Spleen (tissue), 7 donors: ENCODE results near the gene CENPO.

Source experiments
- CTCF ChIP-seq, 11 experiments: fragments of 200-600 bp in 7 of 11; fragments of 450-650 bp in 4 of 11; sonication (generic) in 4 of 11; IDR thresholded peaks in 8 of 11; conservative IDR thresholded peaks in 3 of 11; 1 replicate in 7 of 11; 2 replicates in 4 of 11; pipeline versions ENCODE4 v1.4.0 to v1.8.0; 2016 to 2021; ENCODE audit warnings: antibody characterized with exemption in 11 of 11, inconsistent platforms in 4 of 11, mild to moderate bottlenecking in 1 of 11
- POLR2A ChIP-seq, 3 donors: fragments of 450-650 bp; IDR thresholded peaks; one replicate each; pipeline ENCODE4 v1.5.1; 2017; ENCODE audit warnings: antibody characterized with exemption in 3 of 3, mild to moderate bottlenecking in 1 of 3
- POLR2AphosphoS5 ChIP-seq, 3 donors: sonication (generic); formaldehyde crosslinking; IDR thresholded peaks; one replicate each; pipeline ENCODE4 v1.5.1; 2017; ENCODE audit warnings: antibody characterized with exemption in 3 of 3
- donor health status: DM: no; HTN: no; CAD: no; lungs with moderate emphysema.
- donor health status: DM: no; HTN: no; CAD: no.
- donor health status: DM: no; HTN: no; CAD: no.

- no peak for TF ChIP-seq CTCF (IDR thresholded peaks at IDR 0.05 in 8 of 11, conservative IDR thresholded peaks at IDR 0.05 in 3 of 11)
- no peak for TF ChIP-seq POLR2AphosphoS5 (IDR thresholded peaks at IDR 0.05)
- TF ChIP-seq POLR2A (IDR thresholded peaks at IDR 0.05): no peak
Observed at GRCh38 chr2:24791452-24791851, 1.8 kb upstream of the CENPO start.
